ENCODE measurements around the gene TXLNA. TPM values are rescaled to one million over a fixed set of nuclear protein-coding genes. Genes with fewer than 3 reads are reported as not detected.

Gene TXLNA
- total RNA-seq, 1 experiment from 2014 or later: 67.3 TPM

DNA sequence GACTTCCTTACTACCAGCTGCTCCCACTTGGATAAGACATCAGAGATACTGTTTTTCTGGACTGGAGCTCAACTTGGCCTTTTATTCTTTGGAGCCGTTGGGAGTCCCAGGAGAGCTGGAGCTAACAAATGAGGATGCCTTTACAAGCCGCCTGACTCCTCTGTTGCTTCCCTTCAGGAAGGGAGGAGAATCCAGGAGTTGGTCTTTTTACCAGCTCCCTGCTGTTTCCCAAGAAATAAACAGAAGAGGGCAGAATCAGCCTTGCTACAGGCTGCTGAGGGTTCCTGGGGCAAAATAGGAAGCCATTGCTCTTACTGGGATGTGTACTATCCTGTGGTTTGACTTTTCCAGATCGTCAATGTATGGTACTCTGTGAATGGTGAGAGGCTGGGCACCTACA is 44.2 kb downstream of the TXLNA start:
- Histone ChIP-seq H3K27me3 (ENCODE audit: insufficient read depth, low read length) (no peaks in the 10 kb centered on the region), H3K4me2 (ENCODE audit: insufficient read depth, insufficient read length, low read length) (no peak overlapping the region), H2BK20ac (ENCODE audit: low read depth, low read length, poor library complexity, severe bottlenecking) (no peak overlapping the region), H3K23ac (ENCODE audit: insufficient read length, low read depth, low read length) (no peak overlapping the region), H3K79me1 (ENCODE audit: insufficient read depth, low read depth, low read length, poor library complexity, severe bottlenecking) (no peaks in the 10 kb centered on the region), H3K79me2 (ENCODE audit: insufficient read depth, low read length) (peaks cover 3% of the 10 kb centered on the region; the same call in 1 of the 2 replicates), H3K14ac (ENCODE audit: insufficient read depth, low read length) (no peak overlapping the region), H3K9ac (ENCODE audit: extremely low read depth, insufficient read length, low read length) (no peak overlapping the region), H2BK15ac (ENCODE audit: low read depth, low read length) (no peak overlapping the region), H3K9me3 (ENCODE audit: control insufficient read depth, low read depth, low read length) (no peaks in the 10 kb centered on the region), H4K5ac (ENCODE audit: insufficient read length, low read depth, low read length) (no peak overlapping the region), H3K23me2 (ENCODE audit: insufficient read length, low read depth, low read length, poor library complexity, severe bottlenecking) (peaks cover 7% of the 10 kb centered on the region), H2AK5ac (ENCODE audit: insufficient read length, low read length) (no peak overlapping the region), H3K4me1 (ENCODE audit: insufficient read depth, low read length) (peaks cover 7% of the 10 kb centered on the region; the same call in 1 of the 2 replicates), H2BK12ac (ENCODE audit: insufficient read length, low read depth, low read length) (no peak overlapping the region), H4K20me1 (ENCODE audit: control insufficient read depth, insufficient read depth, insufficient read length) (no peaks in the 10 kb centered on the region), H2BK120ac (ENCODE audit: low read depth, low read length, poor library complexity, severe bottlenecking) (no peak overlapping the region), H3K56ac (ENCODE audit: insufficient read length, low read depth, low read length) (no peak overlapping the region), H4K8ac (replicated peaks; ENCODE audit: insufficient read length, low read depth, low read length) (peak overlapping the region; percentile 55), H3K4ac (ENCODE audit: low read depth, low read length) (no peak overlapping the region), H4K91ac (ENCODE audit: insufficient read length, low read depth, low read length) (no peak overlapping the region), H3K27ac (ENCODE audit: insufficient read length, low read depth, low read length) (no peak overlapping the region), H3T11ph (ENCODE audit: low read length) (no peak overlapping the region), H3K18ac (ENCODE audit: insufficient read length, low read depth, low read length) (no peak overlapping the region), H2BK5ac (ENCODE audit: insufficient read length, low read length) (no peak overlapping the region), H2AFZ (ENCODE audit: low read length) (no peak overlapping the region)
- Mint-ChIP-seq H3K9me3 (no peaks in the 10 kb centered on the region), H3K4me3 (peak overlapping the region; percentile 98), H3K27me3 (ENCODE audit: low read depth) (no peaks in the 10 kb centered on the region), H3K4me1 (peaks cover 17 to 25% of the 10 kb centered on the region in 2 experiments), H3K27ac (peak overlapping the region in 2 of 3 experiments; percentile 47 to 79; a peak in 2 of 7 replicates), H3K36me3 (ENCODE audit: insufficient read depth in 1 of 3, low read depth in 3 of 3) (peaks cover 35 to 56% (median 52%) of the 10 kb centered on the region in 3 experiments)
- TF ChIP-seq, protein P1, sequence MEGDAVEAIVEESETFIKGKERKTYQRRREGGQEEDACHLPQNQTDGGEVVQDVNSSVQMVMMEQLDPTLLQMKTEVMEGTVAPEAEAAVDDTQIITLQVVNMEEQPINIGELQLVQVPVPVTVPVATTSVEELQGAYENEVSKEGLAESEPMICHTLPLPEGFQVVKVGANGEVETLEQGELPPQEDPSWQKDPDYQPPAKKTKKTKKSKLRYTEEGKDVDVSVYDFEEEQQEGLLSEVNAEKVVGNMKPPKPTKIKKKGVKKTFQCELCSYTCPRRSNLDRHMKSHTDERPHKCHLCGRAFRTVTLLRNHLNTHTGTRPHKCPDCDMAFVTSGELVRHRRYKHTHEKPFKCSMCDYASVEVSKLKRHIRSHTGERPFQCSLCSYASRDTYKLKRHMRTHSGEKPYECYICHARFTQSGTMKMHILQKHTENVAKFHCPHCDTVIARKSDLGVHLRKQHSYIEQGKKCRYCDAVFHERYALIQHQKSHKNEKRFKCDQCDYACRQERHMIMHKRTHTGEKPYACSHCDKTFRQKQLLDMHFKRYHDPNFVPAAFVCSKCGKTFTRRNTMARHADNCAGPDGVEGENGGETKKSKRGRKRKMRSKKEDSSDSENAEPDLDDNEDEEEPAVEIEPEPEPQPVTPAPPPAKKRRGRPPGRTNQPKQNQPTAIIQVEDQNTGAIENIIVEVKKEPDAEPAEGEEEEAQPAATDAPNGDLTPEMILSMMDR (conservative IDR thresholded peaks at IDR 0.05): no peak
- no peak for DNase-seq
- WGBS (ENCODE audit: extremely low coverage, insufficient read length, low lambda C conversion rate): no CpG with 5 or more reads among the region's 3 CpGs

Measured in H9 (cell line).